ENCODE results near the gene C13orf46.

Gene C13orf46

DNA sequence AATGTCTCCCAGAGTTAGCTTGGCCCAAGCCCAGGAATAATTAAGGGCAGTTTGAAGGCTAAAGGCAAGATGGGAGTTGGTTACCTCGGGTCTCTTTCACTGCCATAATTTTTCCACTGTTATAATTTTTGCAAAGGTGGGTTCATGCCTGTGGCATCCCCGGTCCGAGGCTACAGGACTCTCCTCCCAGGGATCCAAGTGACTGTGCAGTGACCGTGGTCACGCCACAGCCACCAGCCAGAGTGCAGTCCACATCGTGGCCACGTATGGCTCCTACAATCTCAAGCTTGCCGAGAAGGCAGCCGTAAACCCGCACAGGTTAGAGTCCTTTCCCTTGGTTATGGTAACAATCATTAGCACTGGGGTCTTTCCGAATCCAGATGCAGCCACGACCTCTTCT lies 36.8 kb downstream of the C13orf46 start:
- DNase-seq: no peak

DNA sequence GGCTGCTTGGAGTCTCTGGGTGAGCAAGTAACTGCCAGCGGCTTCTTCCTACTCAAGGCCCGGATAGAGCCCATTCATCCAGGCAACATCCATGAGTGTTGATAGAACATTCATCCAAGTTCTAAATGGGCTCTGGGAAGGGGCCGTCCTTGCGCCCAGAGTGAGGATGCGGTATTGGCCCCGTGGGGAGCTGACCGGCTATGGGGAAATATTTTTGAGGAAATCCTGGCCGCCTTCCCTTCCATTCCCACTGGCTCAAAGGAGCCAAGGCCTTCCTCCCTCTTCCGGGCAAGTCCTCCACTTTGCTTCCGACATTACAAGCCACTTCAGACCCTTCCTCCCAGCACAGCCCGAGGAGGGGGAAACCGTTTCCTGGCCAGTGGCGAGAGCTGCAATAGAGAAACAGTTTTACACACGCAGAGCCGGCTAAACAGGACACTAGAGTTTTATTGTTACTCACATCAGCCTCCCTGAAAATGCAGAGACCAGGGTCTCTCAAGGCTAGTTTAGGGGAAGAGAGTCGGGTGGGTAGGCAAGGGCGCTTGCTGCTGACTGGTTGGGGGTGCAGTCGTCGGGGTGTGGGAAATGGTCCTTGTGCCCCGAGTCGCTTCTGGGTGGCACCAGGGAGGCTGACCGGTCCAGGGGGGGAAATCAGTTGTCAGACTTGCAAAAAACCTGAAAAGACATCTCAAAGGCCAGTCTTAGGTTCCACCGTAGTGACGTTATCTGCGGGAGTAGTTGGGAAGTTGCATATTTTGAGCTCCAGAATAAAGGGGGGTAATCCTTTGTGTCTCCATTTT lies 37.5 kb downstream of the C13orf46 start:
- DNase-seq: no peak

DNA sequence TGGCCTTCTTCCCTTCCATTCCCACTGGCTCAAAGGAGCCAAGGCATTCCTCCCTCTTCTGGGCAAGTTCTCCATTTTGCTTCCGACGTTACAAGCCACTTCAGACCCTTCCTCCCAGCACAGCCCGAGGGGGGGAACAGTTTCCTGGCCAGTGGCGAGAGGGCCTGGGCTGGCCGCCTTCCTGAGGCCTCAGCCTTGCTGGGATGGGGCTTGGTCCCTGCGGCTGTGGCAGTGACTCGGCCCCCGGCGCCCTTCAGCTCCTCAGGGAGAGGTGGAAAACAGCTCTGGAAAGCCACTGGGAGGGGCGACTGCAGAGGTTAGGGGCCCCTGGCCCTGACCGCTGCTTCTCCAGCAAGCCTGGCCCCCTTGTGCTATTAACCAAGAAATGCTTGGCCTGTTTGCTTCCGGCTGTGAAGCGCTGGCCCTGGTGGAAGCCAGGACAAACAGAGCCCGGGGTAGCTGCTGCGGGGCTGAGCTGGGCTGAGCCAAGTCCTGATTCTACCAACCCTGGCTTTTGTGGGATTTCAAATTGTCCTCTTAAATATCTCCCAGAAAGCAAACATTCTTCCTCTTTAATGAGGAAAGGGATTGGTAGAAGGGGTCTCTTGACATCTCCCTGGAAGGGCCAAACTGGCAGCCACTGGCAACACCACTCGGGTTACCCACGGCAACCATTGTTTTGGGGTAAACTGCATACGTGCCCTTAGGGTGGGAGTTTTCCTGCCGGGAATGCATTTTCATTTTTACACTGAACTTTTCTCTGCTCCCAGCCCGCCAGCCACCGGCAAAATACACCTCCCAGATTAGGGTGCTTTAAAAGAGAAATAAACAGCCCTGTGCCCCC lies 38.7 kb downstream of the C13orf46 start:
- DNase-seq: no peak

DNA sequence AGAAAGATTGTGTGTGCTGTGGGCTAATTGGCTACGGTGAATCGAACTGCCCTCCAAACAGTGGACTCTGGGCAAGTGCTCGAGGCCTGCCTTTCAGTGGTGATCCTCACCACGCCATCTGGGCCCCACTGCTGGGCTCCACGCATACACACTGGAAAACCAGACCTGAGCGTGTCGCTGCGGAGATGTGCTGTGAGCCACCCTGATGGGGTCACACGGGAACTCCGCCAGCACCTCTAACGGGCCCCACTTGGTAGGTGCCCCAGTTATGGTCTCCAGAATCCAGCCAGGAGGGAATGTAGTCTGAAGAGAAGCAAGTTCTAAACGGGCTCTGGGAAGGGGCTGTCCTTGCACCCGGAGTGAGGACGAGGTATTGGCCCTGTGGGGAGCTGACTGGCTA lies 39.3 kb downstream of the C13orf46 start:
- DNase-seq: no peak

DNA sequence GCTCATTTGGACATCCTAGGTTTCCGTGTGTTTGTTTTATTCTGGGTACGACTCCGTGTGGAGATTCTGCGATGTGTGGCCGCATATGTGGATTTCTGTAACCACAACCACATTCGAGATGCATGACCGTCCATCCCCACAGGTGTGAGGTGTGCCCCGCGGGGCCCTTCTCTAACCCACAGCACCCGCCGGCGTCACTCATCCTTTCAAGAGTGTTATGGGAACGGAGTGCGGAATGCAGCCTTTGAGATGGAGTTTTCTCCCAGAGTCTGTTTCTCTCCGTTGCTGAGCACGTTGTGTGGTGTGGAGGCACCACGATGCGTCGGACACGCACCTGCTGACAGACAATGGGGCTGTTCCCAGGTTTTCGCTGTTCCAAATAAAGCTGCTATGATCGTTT lies 40.0 kb downstream of the C13orf46 start:
- DNase-seq: no peak

DNA sequence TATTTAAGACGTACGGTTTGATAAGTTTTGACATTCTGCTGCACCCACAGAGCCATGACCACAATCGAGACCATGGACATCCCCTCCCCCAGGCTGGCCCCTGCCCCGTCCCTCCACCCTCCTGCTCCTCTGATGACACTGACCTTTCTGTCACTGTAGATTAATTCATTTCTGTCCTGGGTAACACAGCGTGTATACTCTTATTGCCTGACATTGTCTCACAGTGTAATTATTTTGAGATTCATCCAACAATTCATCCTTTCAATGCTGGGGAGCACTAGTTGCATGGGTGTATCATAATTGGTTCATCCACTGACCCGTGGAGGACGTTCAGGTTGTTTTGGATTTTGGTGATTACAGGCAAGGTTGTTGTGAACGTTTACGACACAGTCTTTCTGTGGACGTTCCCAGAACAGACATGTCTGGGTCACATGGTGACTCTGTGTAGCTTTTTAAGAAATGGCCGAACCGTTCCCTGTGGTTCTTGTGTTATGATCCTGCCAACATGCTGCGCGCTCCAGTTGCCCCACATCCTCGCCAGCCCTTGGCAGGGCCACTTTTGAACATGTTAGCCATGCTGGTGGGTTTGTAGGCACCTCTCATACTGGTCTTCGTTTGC lies 41.9 kb downstream of the C13orf46 start:
- DNase-seq: no peak

DNA sequence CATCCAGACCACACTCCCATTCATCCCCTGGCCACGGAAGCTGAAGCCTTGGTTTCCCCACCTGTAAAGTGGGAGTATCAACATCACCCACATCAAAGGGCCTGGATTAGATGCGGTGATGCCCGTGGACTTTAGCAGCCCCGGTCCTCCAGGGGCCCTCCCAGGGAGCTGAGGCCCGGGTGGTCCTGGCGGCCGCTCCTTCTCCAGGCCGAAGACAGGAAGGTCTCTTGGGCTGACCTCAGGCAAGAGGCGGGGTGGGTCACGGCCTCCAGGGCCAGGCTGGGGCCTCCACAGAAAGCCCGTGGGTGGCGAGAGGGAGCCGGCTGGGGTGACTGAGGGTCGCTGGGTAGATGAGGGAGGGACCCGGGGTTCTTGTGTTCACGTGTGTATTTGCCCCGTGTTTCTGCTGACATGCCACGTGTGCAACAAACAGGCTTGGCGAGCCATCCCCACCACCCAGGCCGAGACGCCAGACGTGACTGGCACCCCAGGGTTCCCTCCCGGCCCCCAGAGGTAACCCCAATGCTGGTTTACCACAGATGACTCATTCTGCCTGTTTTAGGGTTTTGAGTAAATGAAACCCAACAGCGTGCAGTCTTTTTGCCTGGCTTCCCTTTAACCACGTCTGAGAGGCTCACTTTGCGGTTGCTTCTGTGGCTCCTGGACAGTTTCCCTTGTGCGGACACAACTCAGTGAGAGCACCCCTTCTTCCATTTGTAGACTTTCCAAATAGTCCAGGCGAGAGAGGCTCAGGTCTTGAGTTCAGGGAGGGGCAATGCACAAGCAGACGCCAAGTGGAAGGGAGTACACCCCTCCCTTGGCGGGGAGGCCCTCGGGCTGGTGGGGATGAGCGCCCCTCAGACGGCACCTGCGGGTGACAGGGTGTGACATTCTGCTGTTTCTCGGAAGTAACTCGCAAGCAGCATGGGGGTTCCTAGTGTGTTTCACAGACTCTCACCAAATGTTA lies 42.9 kb downstream of the C13orf46 start:
- no peak for DNase-seq

DNA sequence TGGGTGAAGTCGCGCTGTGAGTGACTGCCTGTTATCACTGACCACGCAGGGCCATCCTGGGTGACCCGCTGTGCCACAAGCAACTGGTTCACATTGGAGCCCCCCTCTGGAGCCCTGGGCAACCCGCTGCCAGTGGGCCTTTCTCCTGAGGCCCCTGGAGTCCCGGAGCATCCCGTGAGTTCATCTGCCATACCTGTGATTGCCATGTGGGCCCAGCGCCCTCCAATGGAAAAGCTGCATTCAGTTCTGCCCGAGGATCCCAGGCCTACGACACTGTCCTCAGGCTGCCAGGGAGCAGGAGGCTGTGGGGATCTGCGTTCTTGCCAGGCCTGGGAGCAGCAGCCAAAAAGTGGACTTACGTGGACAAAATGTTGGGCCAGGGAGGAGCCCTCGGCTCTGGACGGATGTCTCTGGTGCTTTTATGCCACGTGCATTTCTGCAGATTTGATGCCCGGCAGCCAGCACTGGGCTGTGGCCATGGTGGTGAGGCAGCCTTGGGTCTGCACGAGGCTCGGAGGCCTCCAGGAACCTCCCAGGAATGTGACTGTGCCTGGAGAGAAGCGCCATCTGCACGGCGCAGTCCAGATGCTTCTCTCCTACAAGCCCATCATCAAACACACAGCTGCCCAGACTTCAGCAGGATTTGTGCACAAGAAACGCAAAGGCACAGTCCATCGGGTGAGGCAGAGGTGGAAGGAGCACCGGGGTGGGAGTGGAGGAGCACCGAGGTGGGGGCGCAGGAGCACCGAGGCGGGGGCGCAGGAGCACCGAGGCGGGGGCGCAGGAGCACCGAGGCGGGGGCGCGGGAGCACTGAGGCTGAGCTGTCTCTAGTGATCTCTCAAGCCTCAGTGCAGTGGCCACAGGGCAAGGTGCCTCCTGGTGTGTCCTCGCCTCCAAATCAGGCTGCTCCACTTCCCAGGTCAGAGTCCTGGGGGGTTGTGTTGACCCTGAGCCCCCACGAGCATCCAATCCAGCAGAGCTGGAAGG lies 44.0 kb downstream of the C13orf46 start:
- no peak for DNase-seq

DNA sequence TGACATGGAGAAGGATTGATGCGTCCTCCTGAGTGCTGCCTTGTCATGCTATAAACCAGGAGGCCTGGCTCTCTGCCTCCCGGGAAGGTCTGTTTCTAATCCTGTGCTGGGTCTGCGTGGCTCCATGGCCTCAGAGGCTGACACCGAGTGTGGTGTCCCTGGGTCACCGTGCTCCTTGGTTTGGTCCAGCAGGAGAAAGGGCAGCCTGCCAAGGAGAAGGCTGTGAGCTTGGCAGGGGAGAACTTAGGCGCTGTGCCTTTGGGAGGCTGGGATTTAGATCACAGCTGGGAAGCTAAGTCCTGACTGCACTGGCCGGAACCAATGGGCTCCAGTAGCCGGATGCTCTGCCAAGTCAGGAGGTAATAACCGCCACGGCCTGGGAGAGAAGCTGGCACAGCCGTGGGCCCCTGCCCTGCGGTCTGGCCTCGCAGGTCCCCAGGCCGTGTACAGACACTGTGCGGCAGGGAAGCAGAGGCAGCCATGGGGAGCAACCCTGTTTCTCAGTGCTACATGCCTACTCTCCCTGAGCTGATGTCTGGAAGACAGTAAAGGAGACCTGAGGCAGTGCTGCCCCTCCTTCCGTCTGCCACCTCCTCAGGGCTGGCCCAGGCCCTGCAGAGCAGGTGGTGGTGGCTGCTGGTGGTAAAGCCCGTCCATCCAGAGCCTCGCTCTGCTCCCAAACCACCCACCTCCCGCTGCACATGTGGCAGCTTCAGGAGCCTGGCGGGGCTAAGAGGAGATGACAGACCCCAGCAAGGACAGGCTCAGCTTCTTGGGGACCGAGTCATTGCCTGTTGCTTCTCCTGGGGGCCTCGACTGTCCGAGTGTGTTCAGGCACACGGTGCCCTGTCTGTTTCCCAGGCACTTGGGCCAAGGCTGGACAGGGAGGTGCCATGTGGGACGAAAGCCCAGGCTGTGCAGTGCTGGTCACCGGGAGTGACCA lies 44.9 kb downstream of the C13orf46 start:
- no peak for DNase-seq

DNA sequence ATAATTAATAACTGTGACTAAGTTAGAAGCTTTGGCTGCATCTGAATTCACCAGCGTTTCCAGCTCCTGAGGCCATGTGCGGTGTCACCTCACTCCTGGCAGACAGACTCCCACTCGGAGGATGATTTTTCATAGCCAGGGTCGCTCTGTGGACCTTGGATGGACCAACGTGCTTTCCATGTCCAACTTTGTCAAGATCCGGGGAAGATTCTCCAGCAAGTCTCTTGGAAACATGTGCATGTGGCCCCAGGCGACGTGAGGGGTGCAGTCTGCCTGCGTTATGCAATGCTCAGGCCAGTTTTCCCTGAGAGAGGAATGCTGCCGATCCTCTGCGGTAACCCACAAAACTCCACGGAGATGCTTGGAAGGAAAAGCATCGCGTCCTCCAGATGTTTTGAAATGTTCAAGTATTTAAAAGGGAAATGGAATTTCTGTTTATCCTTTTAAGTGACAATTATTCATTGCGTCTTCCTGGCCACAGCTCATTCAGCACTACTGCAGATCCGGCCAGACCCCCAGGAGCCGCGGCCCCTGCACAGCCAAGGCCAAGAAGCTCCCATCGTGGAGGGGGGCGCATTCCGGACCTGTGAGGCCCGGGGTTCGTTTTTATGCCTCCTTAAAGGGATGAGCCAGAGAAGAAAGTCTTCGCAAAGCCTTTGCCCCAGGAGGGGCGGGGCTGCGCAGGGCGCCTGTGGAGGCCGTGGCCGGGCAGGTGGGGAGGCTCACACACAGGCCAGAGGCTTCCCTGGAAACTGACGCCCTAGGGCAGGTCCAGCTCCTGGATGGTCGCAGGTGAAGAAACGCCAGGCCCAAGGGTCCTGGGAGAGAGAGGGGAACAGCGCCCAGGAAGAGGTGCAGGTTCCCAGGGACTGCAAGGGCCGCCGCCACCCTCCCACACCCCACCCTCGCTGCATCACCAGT lies 46.0 kb downstream of the C13orf46 start:
- DNase-seq: no peak

DNA sequence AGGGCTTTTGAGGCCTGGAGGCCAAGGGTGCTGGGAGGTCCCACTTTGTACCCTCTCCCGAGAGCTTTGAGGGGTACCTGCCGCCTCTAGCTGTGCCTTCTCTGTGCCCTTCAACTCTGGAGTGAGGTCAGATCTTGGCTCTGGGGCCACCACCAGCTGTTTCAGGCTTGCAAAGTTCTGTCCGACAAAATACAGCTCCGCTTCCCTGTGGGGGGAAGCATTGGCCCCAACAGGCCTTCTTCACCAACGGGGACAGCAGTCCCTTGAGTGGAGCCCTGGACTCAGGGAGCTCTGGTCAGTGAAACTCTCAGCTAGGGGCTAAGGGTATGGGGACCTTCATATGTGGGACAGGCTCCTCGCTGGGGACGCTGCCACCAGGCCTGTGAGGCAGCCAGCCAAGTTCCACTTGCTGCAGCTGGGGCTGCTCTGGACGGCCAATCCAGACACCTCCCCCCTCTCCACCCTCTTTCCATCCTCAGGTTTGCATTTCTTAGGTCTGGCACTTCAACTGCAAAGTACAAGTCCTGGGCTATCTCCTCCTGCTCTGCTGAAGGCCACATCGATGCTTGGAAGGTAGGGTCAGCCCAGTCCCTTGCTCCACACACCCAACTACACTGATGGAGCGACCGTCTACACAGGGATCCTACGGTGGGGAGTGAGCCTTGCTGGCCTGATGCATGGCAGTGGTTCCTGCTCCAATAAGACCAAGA lies 46.8 kb downstream of the C13orf46 start:
- DNase-seq: no peak

DNA sequence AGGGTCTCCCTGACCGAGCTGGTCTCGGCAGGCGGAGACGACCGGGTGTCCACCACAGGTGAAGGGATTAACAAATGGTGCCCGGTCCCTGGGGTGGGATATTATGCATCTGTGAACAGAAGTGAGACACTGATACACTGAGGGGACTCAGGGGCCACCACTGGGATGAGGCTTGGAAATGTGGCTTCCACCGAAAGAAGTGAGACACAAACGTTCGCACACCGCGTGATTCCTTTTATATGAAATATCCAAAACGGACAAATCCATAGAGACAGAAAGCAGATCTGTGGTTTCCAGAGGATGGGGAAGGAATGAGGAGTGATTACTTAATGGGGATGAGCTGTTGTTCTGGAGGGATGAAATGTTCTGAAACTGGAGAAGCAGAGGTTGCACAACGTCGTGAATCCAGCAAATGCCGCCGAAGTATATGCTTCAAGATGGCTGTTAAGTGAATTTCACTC lies 47.5 kb downstream of the C13orf46 start:
- DNase-seq: no peak

DNA sequence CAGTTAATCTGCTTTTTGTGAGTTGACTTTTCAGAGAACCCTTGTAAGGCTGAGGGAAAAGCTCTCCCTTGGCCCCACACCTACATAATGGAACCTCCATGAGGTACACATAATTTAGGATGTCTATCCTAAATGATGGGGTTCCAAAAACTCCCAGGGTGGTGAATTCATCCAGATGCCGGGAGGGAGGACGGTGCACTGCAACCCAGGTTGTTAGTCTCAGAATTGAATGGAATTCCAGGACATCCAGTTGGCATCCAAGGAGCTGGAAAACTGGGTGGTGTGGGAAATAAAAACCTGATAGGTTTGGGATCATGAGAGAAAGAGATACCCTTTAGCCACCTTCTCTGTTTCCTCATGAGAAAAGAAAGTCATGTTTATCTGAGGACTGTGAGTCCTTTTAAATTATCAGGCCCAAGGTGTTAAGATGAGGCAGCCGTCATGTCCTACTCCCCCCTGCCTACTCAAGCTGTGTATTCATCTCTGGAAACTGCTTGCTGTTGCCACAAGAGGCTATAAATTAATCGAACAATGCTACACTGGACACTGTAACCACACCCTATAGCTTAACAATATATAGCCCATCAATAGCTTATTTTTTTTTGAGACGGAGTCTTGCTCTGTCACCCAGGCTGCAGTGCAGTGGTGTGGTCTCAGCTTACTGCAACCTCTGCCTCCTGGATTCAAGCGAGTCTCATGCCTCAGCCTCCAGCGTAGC lies 49.5 kb downstream of the C13orf46 start:
- no peak for DNase-seq

DNA sequence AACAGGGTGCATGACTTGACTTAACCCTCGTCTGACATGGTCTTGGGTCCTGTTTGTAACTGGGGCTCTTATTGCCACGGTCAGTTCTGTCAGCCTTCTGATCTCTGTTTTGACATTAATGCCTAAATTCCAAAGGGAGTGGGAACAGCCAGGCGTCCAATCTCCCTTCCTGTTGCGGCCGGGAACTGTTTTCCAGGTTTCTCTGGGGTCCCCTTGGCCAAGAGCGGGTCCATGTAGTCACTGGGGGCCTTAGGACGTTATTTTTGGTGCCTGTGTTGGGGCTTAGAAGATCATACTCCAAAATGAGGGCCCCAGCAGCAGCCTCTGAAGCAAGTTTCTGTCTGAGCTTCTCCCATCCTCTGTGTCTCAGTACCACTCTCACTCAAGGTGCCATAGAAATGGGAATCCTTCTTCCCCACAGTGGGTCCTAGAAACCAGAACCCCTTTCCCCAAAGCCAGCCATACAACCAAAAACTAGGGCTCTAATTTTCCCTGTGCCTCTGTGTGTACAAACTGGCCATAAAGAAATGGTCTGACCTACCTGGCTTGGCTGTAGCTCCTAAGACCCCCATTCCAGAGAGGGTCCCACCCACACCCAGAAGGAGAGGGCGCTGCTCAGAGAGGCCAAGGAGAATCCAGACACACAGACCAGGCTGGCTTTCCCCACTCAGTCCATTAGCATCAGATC lies 50.4 kb downstream of the C13orf46 start:
- no peak for DNase-seq

DNA sequence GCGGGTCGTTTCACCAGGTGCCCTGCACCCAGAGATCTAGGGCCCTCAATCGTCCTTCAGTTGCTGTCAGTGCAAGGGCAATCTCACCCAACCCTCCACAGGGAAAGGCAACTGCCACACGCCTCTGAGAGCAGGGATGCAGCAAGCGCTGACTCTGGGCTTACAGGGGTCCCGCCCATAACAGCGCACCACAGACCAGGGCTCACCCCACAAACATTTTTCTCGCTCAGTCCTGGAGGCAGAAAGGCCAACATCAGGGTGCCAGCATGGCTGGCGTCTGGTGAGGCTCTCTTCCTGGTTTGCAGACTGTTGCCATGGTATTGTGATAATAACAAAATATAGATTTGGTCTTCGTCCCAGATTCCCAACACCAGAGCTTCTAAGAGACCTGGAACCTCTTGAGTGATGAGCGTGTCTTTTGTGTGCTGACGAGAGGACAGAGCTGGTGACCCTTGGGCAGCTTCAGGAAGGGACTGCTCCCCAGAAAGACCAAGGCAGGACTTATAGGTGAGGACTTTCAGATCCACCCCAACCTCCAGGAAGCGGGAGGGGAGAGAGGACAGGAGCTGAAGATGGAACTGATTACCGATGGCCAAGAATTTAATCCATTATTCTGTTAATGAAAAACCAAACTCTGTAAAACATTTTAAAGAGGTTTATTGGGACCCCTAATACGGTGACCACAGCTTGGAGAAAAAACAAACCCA lies 51.3 kb downstream of the C13orf46 start:
- DNase-seq: no peak

DNA sequence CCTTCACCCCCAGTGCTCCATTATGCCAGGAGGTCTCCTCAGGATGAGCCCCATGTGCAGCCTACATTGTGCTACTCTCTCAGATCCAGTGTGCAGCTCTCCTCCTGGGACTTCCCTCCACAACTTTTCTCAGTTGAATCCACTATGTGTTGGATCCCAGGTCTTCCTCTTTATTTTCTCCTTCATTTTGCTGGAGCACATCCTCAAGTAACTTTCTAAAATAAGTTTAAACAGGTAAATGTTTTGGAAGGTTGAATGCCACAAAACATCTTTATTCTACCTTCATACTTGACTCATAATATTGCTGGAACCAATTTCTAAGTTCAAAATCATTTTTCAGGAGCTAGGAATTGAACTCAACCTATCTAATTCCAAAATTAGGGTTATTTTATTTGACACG lies 52.1 kb downstream of the C13orf46 start:
- DNase-seq: no peak
